Measurements from ENCODE around the gene GOLPH3.

The GOLPH3 gene

GRCh38 chr5:32174011-32174870 lies at the start of gene GOLPH3:
GOLPH3 (minus strand) TSS chr5:32174319; CDS start chr5:32174034, 285 bp downstream.
- TF ChIP-seq NFIC (IDR thresholded peaks at IDR 0.05) (0 out of 2 replicates have a peak, but pooled peaks have one; percentile 9), CEBPB (IDR thresholded peaks at IDR 0.05) (no peak), TCF12 (IDR thresholded peaks at IDR 0.05; ENCODE audit: low read depth) (peak; percentile 64), EP300 (IDR thresholded peaks at IDR 0.05; ENCODE audit: borderline replicate concordance) (0 out of 2 replicates have a peak, but pooled peaks have one; percentile 5), CREB1 (IDR thresholded peaks at IDR 0.05; ENCODE audit: low read depth) (peak; percentile 81), YY1 (IDR thresholded peaks at IDR 0.05; ENCODE audit: low read depth) (peak; percentile 98), REST (IDR thresholded peaks at IDR 0.05; ENCODE audit: low read depth) (no peak), TEAD4 (IDR thresholded peaks at IDR 0.05) (no peak), ZBTB7A (IDR thresholded peaks at IDR 0.05; ENCODE audit: low read depth) (peak; percentile 91), EGR1 (IDR thresholded peaks at IDR 0.05) (peak; percentile 66; the same call in 1 of the 2 replicates), TAF1 (IDR thresholded peaks at IDR 0.05; ENCODE audit: low read depth) (peak; percentile 91), MAX (IDR thresholded peaks at IDR 0.05) (peak; percentile 66; the same call in 1 of the 2 replicates), FOXM1 (IDR thresholded peaks at IDR 0.05; ENCODE audit: borderline replicate concordance, low read depth) (no peak), USF1 (IDR thresholded peaks at IDR 0.05) (peak; percentile 23; the same call in 1 of the 2 replicates), RAD21 (IDR thresholded peaks at IDR 0.05; ENCODE audit: low read depth) (no peak)

- TF ChIP-seq ZBTB7A (IDR thresholded peaks at IDR 0.05; ENCODE audit: low read depth) = no peak
- no peak for TF ChIP-seq EP300 (IDR thresholded peaks at IDR 0.05; ENCODE audit: borderline replicate concordance)
- no peak for TF ChIP-seq TAF1 (IDR thresholded peaks at IDR 0.05; ENCODE audit: low read depth)
- no peak for TF ChIP-seq NFIC (IDR thresholded peaks at IDR 0.05)
- no peak for TF ChIP-seq CEBPB (IDR thresholded peaks at IDR 0.05)
- TF ChIP-seq CREB1 (IDR thresholded peaks at IDR 0.05; ENCODE audit: low read depth) = no peak
- no peak for TF ChIP-seq YY1 (IDR thresholded peaks at IDR 0.05; ENCODE audit: low read depth)
- TF ChIP-seq REST (IDR thresholded peaks at IDR 0.05; ENCODE audit: low read depth) = no peak
- TF ChIP-seq EGR1 (IDR thresholded peaks at IDR 0.05) = no peak
- no peak for TF ChIP-seq TCF12 (IDR thresholded peaks at IDR 0.05; ENCODE audit: low read depth)
- no peak for TF ChIP-seq TEAD4 (IDR thresholded peaks at IDR 0.05)
- TF ChIP-seq FOXM1 (IDR thresholded peaks at IDR 0.05; ENCODE audit: borderline replicate concordance, low read depth) = no peak
- no peak for TF ChIP-seq USF1 (IDR thresholded peaks at IDR 0.05)
- no peak for TF ChIP-seq MAX (IDR thresholded peaks at IDR 0.05)
These were observed 48.8 kb upstream of the GOLPH3 start for GRCh38 chr5:32222723-32223470.

- no peak for TF ChIP-seq TCF12 (IDR thresholded peaks at IDR 0.05; ENCODE audit: low read depth)
- TF ChIP-seq FOXM1 (IDR thresholded peaks at IDR 0.05; ENCODE audit: borderline replicate concordance, low read depth) = no peak
- peak; percentile 69 for TF ChIP-seq NFIC (IDR thresholded peaks at IDR 0.05)
These were observed 43.8 kb upstream of the GOLPH3 start for GRCh38 chr5:32217886-32218396.

- TF ChIP-seq EGR1 (IDR thresholded peaks at IDR 0.05) (no peak), FOXM1 (IDR thresholded peaks at IDR 0.05; ENCODE audit: borderline replicate concordance, low read depth) (no peak), REST (IDR thresholded peaks at IDR 0.05; ENCODE audit: low read depth) (no peak), TAF1 (IDR thresholded peaks at IDR 0.05; ENCODE audit: low read depth) (no peak), TEAD4 (IDR thresholded peaks at IDR 0.05) (no peak), TCF12 (IDR thresholded peaks at IDR 0.05; ENCODE audit: low read depth) (no peak), ZBTB7A (IDR thresholded peaks at IDR 0.05; ENCODE audit: low read depth) (no peak), RAD21 (IDR thresholded peaks at IDR 0.05; ENCODE audit: low read depth) (no peak), CEBPB (IDR thresholded peaks at IDR 0.05) (no peak), CREB1 (IDR thresholded peaks at IDR 0.05; ENCODE audit: low read depth) (no peak), MAX (IDR thresholded peaks at IDR 0.05) (no peak), NFIC (IDR thresholded peaks at IDR 0.05) (no peak), YY1 (IDR thresholded peaks at IDR 0.05; ENCODE audit: low read depth) (no peak), EP300 (IDR thresholded peaks at IDR 0.05; ENCODE audit: borderline replicate concordance) (no peak), USF1 (IDR thresholded peaks at IDR 0.05) (no peak)
These were observed 36.0 kb upstream of the GOLPH3 start for GRCh38 chr5:32210151-32210550.

Data from Ishikawa (cell line).